HG02763 (cell line): Measurements from ENCODE around the gene SCT.

Experiments used
- ATAC-seq: cut with Tn5 transposase; IDR thresholded peaks from one replicate; pipeline ENCODE4 v1.9.1; 2021; ENCODE audit warnings: mild to moderate bottlenecking, moderate library complexity; ENCODE audit not compliant: unreplicated experiment

Gene SCT

DNA sequence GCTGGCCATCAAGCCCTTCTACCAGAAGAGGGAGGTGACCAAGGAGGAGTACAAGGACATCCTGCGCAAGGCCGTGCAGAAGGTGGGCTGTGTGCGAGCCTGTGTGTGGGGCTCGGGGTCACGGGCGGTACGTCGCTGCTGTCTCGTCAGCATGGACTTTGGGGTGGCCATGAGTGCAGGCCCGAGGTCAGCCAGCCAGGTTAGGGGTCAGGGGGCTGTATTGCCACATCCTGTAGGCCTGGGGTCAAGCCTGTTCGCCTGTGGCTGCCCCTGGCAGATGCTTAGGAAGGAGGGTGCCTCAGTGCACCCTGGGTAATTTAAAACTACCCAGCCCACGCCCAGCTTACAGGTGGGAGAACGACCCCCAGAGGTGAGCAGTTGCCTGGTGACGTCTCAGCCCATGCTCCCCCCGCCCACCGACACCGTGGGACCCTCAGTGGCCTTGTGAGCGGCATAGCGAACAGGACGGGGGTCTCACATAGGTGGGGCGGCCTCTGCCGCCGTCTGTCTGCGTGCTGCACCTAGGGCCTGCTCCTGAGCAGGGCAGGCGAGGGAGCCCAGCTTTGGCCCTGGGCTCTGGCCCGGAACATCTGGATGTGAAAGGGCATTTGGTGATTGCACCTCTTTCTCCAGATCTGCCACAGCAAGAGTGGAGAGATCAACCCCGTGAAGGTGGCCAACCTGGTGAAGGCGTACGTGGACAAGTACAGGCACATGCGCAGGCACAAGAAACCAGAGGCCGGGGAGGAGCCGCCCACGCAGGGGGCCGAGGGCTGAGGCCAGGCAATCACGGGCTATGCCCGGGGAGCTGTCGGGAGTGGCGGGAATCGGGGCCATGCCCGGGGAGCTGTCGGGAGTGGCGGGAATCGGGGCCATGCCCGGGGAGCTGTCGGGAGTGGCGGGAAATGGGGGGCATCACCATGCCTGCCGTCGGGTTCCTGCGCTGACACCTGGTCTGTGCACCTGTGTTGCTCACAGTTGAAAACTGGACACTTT, 15.7 kb downstream of the SCT start:
- ATAC-seq, result no peak

DNA sequence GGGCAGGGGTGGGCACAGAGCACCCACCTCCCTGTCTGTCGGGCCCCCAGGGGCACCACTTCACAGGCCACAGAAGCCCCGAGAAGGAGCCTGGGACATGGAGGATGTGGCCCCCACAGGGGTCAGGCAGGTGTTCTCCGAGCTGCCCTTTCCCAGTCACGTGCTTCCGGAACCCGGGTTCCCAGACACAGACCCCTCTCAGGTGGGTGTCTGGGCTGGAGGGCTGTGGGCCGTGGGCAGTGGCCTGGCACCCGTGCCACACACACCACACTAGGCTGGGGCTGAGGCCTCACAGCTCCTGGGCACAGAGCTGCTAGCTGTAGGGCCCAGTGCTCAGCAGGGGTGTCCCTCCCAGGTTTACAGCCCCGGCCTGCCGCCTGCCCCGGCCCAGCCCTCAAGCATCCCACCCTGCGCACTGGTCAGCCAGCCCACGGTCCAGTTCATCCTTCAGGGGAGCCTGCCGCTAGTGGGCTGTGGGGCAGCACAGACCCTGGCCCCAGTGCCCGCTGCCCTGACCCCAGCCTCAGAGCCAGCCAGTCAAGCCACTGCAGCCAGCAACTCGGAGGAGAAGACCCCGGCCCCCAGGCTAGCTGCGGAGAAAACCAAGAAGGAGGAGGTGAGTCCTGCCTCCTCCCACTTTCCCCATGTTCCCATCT, 16.7 kb downstream of the SCT start:
- ATAC-seq, result no peak

DNA sequence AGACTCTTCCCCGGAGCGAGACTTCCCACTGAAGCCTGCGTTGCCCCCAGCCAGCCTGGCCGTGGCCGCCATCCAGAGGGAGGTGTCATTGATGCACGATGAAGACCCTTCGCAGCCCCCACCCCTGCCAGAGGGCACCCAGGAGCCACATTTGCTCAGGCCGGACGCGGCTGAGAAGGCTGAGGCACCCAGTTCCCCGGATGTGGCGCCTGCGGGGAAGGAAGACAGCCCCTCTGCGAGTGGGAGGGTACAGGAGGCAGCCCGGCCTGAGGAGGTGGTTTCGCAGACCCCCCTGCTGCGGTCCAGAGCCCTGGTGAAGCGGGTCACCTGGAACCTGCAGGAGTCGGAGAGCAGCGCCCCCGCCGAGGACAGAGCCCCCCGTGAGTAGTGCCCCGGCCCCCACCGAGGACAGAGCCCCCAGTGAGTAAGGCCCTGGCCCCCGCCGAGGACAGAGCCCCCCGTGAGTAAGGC, 17.6 kb downstream of the SCT start:
- ATAC-seq, result no peak

DNA sequence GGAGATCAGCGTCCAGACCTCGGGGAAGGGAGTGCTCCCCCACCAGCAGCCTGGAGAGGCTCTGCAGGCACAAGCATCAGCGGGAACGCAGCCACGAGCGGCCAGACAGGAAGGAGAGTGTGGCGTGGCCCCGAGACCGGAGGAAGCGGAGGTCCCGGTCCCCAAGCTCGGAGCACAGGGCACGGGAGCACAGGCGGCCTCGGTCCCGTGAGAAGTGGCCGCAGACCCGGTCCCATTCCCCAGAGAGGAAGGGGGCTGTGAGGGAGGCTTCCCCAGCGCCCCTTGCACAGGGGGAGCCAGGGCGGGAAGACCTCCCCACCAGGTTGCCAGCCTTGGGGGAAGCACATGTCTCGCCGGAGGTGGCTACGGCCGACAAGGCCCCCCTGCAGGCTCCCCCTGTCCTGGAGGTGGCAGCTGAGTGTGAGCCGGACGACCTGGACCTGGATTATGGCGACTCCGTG, 18.2 kb downstream of the SCT start:
- no peak for ATAC-seq

DNA sequence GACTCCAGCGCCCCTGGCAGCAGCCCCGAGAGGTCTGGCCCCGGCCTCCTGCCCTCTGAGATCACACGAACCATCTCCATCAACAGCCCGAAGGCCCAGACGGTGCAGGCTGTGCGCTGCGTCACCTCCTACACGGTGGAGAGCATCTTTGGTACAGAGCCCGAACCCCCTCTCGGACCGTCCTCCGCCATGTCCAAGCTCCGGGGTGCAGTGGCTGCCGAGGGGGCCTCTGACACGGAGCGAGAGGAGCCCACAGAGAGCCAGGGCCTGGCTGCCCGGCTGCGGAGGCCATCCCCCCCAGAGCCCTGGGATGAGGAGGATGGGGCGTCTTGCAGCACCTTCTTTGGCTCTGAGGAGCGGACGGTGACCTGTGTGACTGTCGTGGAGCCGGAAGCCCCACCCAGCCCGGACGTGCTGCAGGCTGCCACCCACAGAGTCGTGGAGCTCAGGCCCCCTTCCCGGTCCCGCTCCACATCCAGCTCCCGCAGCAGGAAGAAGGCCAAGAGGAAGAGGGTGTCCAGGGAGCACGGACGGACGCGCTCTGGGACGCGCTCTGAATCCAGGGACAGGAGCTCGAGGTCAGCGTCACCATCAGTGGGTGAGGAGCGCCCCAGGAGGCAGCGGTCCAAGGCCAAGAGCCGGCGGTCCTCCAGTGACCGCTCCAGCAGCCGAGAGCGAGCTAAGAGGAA, 18.9 kb downstream of the SCT start:
- no peak for ATAC-seq

DNA sequence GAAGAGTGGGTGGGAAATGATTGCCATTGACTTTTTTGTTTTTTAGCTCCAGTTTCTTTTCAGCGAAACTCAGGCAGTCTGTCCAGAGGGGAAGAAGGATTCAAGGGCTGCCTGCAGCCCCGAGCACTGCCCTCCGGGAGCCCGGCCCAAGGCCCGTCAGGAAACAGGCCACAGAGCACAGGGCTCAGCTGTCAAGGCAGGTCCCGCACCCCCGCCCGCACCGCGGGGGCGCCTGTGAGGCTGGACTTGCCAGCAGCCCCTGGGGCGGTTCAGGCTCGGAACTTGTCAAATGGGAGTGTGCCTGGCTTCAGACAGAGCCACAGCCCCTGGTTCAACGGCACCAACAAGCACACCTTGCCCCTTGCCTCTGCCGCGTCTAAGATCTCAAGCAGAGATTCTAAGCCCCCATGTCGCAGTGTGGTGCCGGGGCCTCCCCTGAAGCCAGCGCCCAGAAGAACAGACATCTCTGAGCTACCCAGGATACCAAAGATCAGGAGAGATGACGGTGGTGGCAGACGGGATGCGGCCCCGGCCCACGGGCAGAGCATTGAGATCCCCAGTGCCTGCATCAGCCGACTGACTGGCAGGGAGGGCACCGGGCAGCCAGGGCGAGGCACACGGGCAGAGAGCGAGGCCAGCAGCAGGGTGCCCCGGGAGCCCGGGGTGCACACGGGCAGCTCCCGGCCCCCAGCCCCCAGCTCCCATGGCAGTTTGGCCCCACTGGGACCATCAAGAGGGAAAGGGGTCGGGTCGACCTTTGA, 19.8 kb downstream of the SCT start:
- ATAC-seq, result no peak

DNA sequence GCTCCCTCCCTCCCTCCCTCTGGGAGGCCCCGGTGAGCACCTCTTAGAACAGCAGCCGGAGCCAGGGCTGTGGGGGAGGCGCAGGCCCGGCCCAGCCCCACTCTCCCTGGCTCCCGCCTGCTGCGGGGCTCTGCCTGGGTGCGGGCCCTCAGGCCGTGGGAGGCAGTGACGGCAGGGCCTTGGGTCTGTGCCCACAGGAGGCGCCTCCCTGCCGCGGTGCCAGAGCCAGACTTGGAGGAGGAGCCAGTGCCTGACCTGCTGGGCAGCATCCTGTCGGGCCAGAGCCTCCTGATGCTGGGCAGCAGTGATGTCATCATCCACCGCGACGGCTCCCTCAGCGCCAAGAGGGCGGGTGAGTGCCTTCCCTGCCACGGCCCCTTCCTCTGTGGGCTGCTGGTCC, 20.7 kb downstream of the SCT start:
- ATAC-seq, result no peak

DNA sequence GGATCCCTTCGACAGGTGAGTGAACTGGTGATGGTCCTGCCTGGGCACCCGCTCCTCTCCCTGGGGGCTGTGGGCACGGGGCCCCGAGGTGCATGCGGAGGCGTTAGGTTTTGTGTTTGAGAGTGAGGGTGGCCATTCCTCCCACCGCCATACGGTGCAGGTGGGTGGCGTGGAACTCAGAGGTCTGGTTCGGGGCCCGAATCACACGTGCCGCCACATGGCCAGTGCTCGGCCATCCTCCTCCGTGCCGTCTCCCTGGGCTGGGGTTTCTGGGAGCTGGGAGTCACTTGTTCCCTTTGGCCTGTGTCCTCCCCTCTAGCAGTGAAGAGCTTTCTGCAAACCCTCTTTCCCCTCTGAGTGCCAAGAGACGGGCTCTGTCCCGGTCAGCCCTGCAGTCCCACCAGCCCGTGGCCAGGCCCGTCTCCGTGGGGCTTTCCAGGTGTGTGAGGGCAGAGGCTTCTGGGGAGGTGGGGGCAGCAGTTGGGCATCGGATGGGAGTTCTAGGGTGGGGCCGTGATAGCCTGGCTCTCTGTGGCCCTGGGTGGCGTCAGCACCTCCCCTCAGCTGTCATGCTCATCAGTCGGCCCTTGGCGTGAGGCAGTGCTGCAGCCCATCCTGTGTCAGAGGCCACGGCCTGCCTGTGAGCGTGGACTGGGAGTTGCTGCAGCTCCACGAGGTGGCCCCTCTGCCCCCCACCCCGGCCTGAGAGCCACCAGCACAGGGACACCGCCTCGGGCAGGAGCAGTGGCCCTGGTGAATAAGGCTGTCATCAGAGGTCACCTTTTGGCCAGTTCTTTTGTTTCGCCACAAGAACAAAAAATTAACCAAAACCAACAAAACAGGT, 21.5 kb downstream of the SCT start:
- no peak for ATAC-seq

DNA sequence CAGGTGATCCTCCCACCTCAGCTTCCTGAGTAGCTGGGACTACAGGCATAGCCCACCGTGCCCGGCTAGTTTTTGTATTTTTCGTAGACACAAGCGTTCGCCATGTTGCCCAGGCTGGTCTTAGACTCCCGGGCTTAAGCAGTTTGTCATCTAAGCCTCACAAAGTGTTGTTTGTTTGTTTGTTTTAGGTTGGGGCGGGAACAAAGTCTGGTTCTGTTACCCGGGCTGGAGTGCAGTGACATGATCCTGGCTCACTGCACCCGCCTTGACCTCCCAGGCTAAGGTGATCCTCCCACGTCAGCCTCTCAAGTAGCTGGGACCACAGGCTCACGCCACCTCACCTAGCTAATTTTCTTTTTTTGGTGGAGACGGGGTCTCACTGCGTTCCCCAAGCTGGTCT, 23.8 kb downstream of the SCT start:
- no peak for ATAC-seq

DNA sequence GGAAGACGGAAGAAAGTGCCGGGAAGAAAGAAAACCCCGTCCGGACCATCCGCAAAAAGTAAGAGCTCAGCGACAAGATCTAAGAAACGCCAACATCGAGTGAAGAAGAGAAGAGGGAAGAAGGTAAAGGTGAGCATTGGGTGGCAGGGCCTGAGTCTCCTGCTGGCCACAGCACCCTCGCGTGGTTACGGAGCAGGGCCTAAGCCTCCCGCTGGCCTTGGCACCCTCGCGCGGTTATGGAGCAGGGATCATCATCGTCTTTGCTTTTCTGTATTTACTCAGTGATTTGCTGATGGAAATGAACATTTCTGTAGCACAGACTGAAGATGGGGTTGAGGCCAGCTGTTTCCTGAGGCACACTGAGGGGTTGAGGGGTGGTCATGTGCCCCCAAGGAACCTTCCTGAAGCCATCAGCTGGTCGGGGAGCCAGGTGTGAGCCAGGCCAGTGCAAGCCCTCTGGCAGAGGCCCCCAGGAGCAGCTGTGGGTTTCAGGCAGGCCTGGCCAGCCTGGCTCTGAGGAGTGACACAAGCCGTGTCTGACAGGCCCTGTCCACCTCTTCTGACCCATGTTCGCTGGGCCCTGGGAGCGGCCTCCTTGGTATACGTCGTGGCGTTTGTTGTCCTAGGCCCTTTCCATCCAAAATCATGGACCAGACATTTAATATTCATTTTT, 25.3 kb downstream of the SCT start:
- no peak for ATAC-seq

DNA sequence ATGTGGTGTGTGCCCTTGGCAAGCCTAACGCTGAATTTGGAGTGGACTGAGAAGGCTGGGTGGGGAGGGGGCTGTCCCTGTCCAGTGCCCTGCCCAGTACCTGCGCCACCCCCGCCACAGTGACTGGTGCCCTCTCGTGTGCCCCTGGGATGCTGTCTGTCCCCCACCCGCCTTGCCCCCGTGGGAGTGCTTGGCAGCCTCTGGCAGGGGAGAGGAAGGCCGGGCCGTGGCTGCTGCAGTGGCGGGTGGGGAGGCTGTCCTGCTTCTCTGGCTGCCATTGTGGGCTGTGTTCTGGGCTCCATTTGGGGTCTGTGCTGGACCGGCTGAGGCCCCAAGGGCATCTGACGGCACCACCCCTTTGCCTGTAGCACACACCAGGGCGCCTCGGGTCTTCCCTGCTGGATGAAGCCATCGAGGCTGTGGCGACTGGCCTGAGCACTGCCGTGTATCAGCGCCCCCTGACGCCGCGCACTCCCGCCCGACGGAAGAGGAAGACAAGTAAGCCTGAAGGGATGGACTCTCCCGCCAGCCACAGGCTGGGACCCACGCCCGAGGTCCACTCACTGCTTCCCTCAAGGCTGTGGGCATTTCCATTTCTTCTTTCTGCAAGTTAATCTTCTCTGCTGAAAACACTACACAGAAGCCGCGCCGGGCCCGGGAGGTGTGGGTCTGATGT, 28.8 kb downstream of the SCT start:
- no peak for ATAC-seq

DNA sequence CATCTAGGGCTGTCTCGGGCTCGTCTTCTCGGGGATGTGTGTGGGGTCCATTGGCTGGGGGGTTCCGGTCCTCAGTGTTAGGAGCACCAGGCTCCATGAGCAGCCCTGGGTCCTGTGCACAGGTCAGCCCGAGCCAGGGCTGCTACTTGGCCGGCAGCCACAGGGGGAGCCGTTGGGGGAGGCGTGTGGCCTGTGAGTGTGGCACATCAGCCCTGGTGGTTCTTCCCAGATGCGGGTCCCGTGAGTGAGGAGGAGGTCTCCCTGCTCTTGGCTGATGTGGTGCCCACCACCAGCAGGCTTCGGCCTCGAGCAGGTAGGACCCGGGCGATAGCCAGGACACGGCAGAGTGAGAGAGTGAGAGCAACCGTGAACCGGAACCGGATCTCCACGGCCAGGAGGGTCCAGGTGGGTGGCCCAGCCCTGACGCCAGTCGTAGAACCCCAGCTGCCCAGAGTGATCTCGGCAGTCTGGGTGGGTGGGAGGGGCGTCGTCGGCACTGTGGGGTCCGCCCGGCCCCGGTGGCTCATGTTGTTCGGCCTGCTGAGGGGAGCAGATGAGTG, 29.7 kb downstream of the SCT start:
- ATAC-seq, result no peak

DNA sequence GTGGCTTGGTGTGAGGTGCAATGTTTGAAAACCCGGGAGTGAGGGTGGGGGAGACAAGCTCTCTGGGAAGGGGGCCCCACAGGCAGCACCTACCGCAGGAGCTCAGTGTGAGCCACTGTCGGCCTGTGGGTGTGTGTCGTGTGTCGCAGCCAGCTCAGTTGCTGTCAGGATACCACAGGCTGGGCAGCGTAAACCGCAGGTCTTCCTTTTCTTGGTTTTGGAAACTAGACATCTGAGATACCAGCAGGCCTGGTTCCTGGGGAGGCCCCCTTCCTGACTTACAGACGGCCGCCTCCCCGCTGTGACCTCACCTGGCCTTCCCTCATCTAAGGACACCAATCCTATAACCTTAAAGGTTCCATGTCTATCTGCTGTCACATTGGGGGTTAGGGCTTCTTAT, 30.6 kb downstream of the SCT start:
- ATAC-seq, result no peak

DNA sequence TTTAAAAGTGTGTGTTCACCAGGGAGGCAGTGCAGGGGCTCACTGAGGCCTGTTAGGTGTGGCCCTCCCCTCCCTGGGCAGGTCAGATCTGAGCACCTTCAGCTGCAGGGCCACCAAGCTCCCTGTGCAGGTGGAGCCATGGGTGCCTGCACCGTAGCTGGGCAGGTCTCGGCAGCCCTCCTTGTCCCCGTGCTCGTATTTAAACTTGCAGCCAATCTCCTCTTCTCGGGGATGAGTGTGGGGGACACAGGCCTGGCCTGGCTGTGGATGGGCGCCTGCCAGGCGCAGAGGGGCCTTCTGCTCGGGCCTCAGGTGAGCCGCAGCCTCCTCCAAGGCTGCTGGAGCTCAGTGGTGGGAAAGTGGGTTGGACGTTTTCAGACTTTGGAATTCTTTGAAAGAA, 31.6 kb downstream of the SCT start:
- ATAC-seq, result no peak

DNA sequence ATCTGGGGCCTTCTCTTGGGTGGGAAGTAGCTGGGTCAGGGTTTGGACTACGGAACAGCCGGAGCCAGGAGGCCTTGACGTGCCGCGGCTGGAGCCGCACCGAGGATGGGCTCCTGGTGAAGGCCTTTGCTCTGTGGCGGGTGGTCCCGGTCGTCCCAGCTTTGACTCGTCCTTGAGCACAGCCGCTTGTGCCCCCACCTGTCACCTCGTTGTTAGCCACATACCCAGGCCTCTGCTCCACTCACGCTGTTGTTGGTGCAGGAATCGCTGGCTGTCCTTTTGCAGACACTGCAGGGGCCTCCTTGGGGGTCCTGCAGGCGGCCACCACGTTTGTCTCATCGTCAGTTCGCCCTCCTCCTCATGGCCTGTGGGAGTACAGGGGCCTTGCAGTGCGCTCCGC, 33.6 kb downstream of the SCT start:
- no peak for ATAC-seq

DNA sequence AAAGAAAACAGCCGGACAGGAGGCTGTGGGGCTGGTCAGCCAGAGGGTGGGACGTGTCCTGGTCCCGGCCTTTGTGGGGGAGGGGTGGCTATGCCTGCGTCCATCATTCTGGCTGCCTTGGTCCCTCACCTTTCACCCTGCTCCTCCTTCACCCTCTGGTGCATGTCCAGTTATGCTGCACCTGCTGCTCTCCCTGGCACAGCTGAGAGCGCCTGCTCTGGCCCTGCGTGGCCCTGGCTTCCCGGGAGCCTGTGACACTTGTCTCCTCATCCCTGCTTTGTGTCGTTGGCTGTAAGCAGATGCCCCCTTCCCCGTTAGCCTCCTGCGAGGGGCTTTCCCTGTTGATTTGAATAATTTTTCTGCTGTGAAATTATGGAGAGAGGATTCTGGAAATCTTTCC, 34.1 kb downstream of the SCT start:
- no peak for ATAC-seq

DNA sequence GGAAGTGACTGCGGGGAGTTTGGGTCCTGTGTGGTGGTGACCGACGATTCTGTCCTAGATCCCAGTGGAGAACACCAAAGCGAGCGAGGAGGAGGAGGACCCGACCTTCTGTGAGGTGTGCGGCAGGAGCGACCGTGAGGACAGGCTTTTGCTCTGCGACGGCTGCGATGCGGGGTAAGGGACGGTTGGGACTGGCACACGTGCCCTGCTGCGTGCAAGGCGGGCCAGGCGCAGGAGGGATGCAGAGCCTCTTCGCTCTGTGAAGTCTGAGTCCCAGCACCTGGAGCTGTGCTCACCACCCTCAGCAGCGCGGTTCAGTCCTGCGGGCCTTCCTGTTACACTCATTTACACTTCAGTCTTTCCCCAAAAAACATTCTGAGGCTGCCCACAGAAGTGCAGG, 34.5 kb downstream of the SCT start:
- ATAC-seq, result no peak

DNA sequence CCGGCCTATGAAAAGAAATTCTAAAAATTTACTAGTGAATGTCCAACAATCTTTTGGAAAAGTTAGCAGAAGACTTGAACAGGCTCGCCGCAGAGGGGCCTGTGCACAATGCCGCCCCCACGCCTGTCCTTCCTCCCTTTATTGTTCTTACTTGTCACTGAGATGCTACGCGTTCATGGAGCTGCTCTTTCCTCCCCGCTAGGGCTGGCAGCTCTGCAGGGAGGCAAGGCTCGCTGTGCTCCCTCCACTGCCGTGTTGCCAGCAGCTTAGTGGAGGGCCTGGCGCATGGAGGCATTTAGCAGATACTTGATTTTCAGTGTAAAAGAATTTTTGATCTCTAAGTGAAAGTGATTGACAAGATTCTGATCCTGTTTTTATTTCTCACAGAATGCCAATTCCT, 36.0 kb downstream of the SCT start:
- no peak for ATAC-seq
